ENCODE results near the gene PPP1R2B.
"Not testable (repeated sequence)": the region's sequence is repeated elsewhere in the genome, so short reads cannot be mapped to it uniquely, and the experiment has no call there.

The PPP1R2B gene

GRCh38 chr5:156850206-156850751, at the start of gene PPP1R2B:
Gene PPP1R2B (plus strand): TSS chr5:156850295. CDS start chr5:156850563, 268 bp downstream.
- DNase-seq (ENCODE audit: low read depth in 3 of 3): no peak

- no peak for DNase-seq (ENCODE audit: low read depth in 3 of 3)
Observed at GRCh38 chr5:156800929-156801328, 49.2 kb upstream of the PPP1R2B start.

GRCh38 chr5:156802501-156802900, 47.6 kb upstream of the PPP1R2B start:
- DNase-seq (ENCODE audit: low read depth in 3 of 3): no peak

- DNase-seq (ENCODE audit: low read depth in 3 of 3): no peak
Observed at GRCh38 chr5:156803404-156803803, 46.7 kb upstream of the PPP1R2B start.

GRCh38 chr5:156812959-156813358, 37.1 kb upstream of the PPP1R2B start:
- no peak for DNase-seq (ENCODE audit: low read depth in 3 of 3)

- no peak for DNase-seq (ENCODE audit: low read depth in 3 of 3)
Observed at GRCh38 chr5:156815988-156816599, 34.0 kb upstream of the PPP1R2B start.

- DNase-seq (ENCODE audit: low read depth in 3 of 3): no peak
Observed at GRCh38 chr5:156819537-156819936, 30.6 kb upstream of the PPP1R2B start.

GRCh38 chr5:156819967-156820581, 30.0 kb upstream of the PPP1R2B start:
- DNase-seq (ENCODE audit: low read depth in 3 of 3): no peak

GRCh38 chr5:156824241-156824640, 25.9 kb upstream of the PPP1R2B start:
- DNase-seq (ENCODE audit: low read depth in 3 of 3): no peak

GRCh38 chr5:156824800-156825199, 25.3 kb upstream of the PPP1R2B start:
- no peak for DNase-seq (ENCODE audit: low read depth in 3 of 3)

GRCh38 chr5:156825688-156826087, 24.4 kb upstream of the PPP1R2B start:
- no peak for DNase-seq (ENCODE audit: low read depth in 3 of 3)

GRCh38 chr5:156826150-156826549, 23.9 kb upstream of the PPP1R2B start:
- no peak for DNase-seq (ENCODE audit: low read depth in 3 of 3)

GRCh38 chr5:156834916-156835315, 15.2 kb upstream of the PPP1R2B start:
- no peak for DNase-seq (ENCODE audit: low read depth in 3 of 3)

GRCh38 chr5:156835905-156836304, 14.2 kb upstream of the PPP1R2B start:
- DNase-seq (ENCODE audit: low read depth in 3 of 3): no peak

GRCh38 chr5:156836846-156837245, 13.2 kb upstream of the PPP1R2B start:
- DNase-seq (ENCODE audit: low read depth in 3 of 3): no peak

GRCh38 chr5:156838961-156839360, 11.1 kb upstream of the PPP1R2B start:
- DNase-seq (ENCODE audit: low read depth in 3 of 3): no peak

- no peak for DNase-seq (ENCODE audit: low read depth in 3 of 3)
Observed at GRCh38 chr5:156841737-156842136, 8.4 kb upstream of the PPP1R2B start.

- no peak for DNase-seq (ENCODE audit: low read depth in 3 of 3)
Observed at GRCh38 chr5:156846914-156847313, 3.2 kb upstream of the PPP1R2B start.

GRCh38 chr5:156848447-156848846, 1.6 kb upstream of the PPP1R2B start:
- DNase-seq (ENCODE audit: low read depth in 3 of 3): not testable (repeated sequence)

GRCh38 chr5:156851880-156852279, 1.8 kb downstream of the PPP1R2B start:
- no peak for DNase-seq (ENCODE audit: low read depth in 3 of 3)

- DNase-seq (ENCODE audit: low read depth in 3 of 3): not testable (repeated sequence)
Observed at GRCh38 chr5:156853055-156853454, 3.0 kb downstream of the PPP1R2B start.

GRCh38 chr5:156865427-156865826, 15.3 kb downstream of the PPP1R2B start:
- DNase-seq (ENCODE audit: low read depth in 3 of 3): no peak

GRCh38 chr5:156870498-156870839, 20.4 kb downstream of the PPP1R2B start:
- no peak for DNase-seq (ENCODE audit: low read depth in 3 of 3)

GRCh38 chr5:156871212-156871611, 21.1 kb downstream of the PPP1R2B start:
- no peak for DNase-seq (ENCODE audit: low read depth in 3 of 3)
